ENCODE measurements around the gene CENPX. TPM values are rescaled to one million over a fixed set of nuclear protein-coding genes. Genes with fewer than 3 reads are reported as not detected.

The CENPX gene
- total and polyA plus RNA-seq, 2 of the 13 experiments (the other 11 are each of a cell fraction or from before 2014, with no cell fraction given): 92.7 to 170 TPM

- TF ChIP-seq, protein P1, sequence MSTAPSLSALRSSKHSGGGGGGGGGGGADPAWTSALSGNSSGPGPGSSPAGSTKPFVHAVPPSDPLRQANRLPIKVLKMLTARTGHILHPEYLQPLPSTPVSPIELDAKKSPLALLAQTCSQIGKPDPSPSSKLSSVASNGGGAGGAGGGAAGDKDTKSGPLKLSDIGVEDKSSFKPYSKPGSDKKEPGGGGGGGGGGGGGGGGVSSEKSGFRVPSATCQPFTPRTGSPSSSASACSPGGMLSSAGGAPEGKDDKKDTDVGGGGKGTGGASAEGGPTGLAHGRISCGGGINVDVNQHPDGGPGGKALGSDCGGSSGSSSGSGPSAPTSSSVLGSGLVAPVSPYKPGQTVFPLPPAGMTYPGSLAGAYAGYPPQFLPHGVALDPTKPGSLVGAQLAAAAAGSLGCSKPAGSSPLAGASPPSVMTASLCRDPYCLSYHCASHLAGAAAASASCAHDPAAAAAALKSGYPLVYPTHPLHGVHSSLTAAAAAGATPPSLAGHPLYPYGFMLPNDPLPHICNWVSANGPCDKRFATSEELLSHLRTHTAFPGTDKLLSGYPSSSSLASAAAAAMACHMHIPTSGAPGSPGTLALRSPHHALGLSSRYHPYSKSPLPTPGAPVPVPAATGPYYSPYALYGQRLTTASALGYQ (CRISPR knock-in tag; IDR thresholded peaks at IDR 0.05): no peak
- TF ChIP-seq ZNF619 (CRISPR knock-in tag; IDR thresholded peaks at IDR 0.05) (peak; percentile 29; the same call in 1 of the 2 replicates), CREB1 (IDR thresholded peaks at IDR 0.05) (no peak), CREB1 (CRISPR knock-in tag; IDR thresholded peaks at IDR 0.05) (no peak), ATRX (CRISPR knock-in tag; IDR thresholded peaks at IDR 0.05; ENCODE audit: borderline replicate concordance) (no peak), FOXC1 (CRISPR knock-in tag; IDR thresholded peaks at IDR 0.05; ENCODE audit: borderline replicate concordance) (no peak), ZSCAN31 (CRISPR knock-in tag; IDR thresholded peaks at IDR 0.05; ENCODE audit: low read depth) (peak; percentile 22; the same call in 1 of the 2 replicates), THAP11 (CRISPR knock-in tag; IDR thresholded peaks at IDR 0.05) (peak; percentile 4; the same call in 1 of the 2 replicates), ZNF44 (CRISPR knock-in tag; IDR thresholded peaks at IDR 0.05) (no peak), POGZ (CRISPR knock-in tag; IDR thresholded peaks at IDR 0.05) (no peak), HNF4A (CRISPR knock-in tag; IDR thresholded peaks at IDR 0.05) (no peak), PAWR (CRISPR knock-in tag; IDR thresholded peaks at IDR 0.05; ENCODE audit: borderline replicate concordance) (no peak), CREM (IDR thresholded peaks at IDR 0.05) (no peak), CREM (CRISPR knock-in tag; IDR thresholded peaks at IDR 0.05) (no peak), ZKSCAN1 (IDR thresholded peaks at IDR 0.05; ENCODE audit: low read length) (no peak), ZNF687 (CRISPR knock-in tag; IDR thresholded peaks at IDR 0.05) (peak; percentile 48; the same call in 1 of the 2 replicates), GLMP (CRISPR knock-in tag; IDR thresholded peaks at IDR 0.05; ENCODE audit: borderline replicate concordance) (no peak), ZNF839 (CRISPR knock-in tag; IDR thresholded peaks at IDR 0.05; ENCODE audit: borderline replicate concordance) (no peak), ZBTB26 (CRISPR knock-in tag; IDR thresholded peaks at IDR 0.05; ENCODE audit: borderline replicate concordance) (no peak), RBM22 (optimal IDR thresholded peaks at IDR 0.05; ENCODE audit: low read length) (peak; percentile 94), RXRA (CRISPR knock-in tag; IDR thresholded peaks at IDR 0.05) (peak; percentile 26; the same call in 1 of the 2 replicates), RAD51 (IDR thresholded peaks at IDR 0.05; ENCODE audit: borderline replicate concordance) (no peak)
Measured at GRCh38 chr17:82018152-82018988, 4.3 kb downstream of the CENPX start (continued).

Measured in HepG2 (cell line).